ENCODE data around the gene BAIAP3.

BAIAP3 gene

GRCh38 chr16:1312903-1313302 is 20.5 kb upstream of the BAIAP3 start:
- peaks cover 19% of the 10 kb centered on the region for H3K79me1 ChIP-seq (ENCODE audit: low read length)
- H3K9ac ChIP-seq (ENCODE audit: low read length) = no peak overlapping the region
- H4K8ac ChIP-seq (ENCODE audit: low read depth, low read length) = no peak overlapping the region
- peaks cover 18% of the 10 kb centered on the region for H3K36me3 ChIP-seq (ENCODE audit: control insufficient read depth, insufficient read depth, low read length)
- no peak overlapping the region for H2BK120ac ChIP-seq (ENCODE audit: low read depth, low read length)
- H2BK15ac ChIP-seq (replicated peaks; ENCODE audit: low read depth) = no peak overlapping the region
- no peak overlapping the region for H3K18ac ChIP-seq (ENCODE audit: low read length)
- H3K27me3 ChIP-seq (ENCODE audit: insufficient read depth, low read length, poor library complexity) = no peaks in the 10 kb centered on the region
- no peak overlapping the region for H3K4me2 ChIP-seq (ENCODE audit: low read length)
- no peak overlapping the region for H3K4me3 ChIP-seq (ENCODE audit: low read length)
- H3K56ac ChIP-seq (ENCODE audit: low read length) = no peak overlapping the region
- H3K79me2 ChIP-seq (ENCODE audit: control insufficient read depth, insufficient read depth, low read length) = peaks cover 63% of the 10 kb centered on the region
- no peak overlapping the region for H3K4ac ChIP-seq (ENCODE audit: low read depth, low read length)
- peaks cover 6% of the 10 kb centered on the region for H3K4me1 ChIP-seq (ENCODE audit: control insufficient read depth, low read depth, low read length)
- H3K23ac ChIP-seq (ENCODE audit: low read length) = no peak overlapping the region
- H2BK5ac ChIP-seq (ENCODE audit: low read length) = no peak overlapping the region
- H4K5ac ChIP-seq (ENCODE audit: low read length) = no peak overlapping the region
- DNase-seq = no peak
- no CpG with 5 or more reads among the region's 15 CpGs for WGBS (ENCODE audit: extremely low coverage, insufficient coverage, low lambda C conversion rate)
- H2AK5ac ChIP-seq (ENCODE audit: low read length) = no peak overlapping the region
- no peak overlapping the region for H3K27ac ChIP-seq (ENCODE audit: low read depth, low read length)

- Histone ChIP-seq H3K4me2 (ENCODE audit: low read length) (no peak overlapping the region), H3K4me1 (ENCODE audit: control insufficient read depth, low read depth, low read length) (peaks cover 6% of the 10 kb centered on the region), H2BK15ac (replicated peaks; ENCODE audit: low read depth) (no peak overlapping the region), H3K79me2 (ENCODE audit: control insufficient read depth, insufficient read depth, low read length) (peaks cover 63% of the 10 kb centered on the region), H4K5ac (ENCODE audit: low read length) (no peak overlapping the region), H3K36me3 (ENCODE audit: control insufficient read depth, insufficient read depth, low read length) (peaks cover 23% of the 10 kb centered on the region), H3K4me3 (ENCODE audit: low read length) (no peak overlapping the region), H3K27me3 (ENCODE audit: insufficient read depth, low read length, poor library complexity) (no peaks in the 10 kb centered on the region), H3K79me1 (ENCODE audit: low read length) (peaks cover 22% of the 10 kb centered on the region), H3K56ac (ENCODE audit: low read length) (no peak overlapping the region), H2AK5ac (ENCODE audit: low read length) (no peak overlapping the region), H3K23ac (ENCODE audit: low read length) (no peak overlapping the region), H3K9ac (ENCODE audit: low read length) (no peak overlapping the region), H4K8ac (ENCODE audit: low read depth, low read length) (no peak overlapping the region), H3K27ac (ENCODE audit: low read depth, low read length) (no peak overlapping the region), H3K18ac (ENCODE audit: low read length) (no peak overlapping the region), H2BK5ac (ENCODE audit: low read length) (no peak overlapping the region), H3K4ac (ENCODE audit: low read depth, low read length) (no peak overlapping the region), H2BK120ac (ENCODE audit: low read depth, low read length) (no peak overlapping the region)
- no CpG with 5 or more reads among the region's 38 CpGs for WGBS (ENCODE audit: extremely low coverage, insufficient coverage, low lambda C conversion rate)
- DNase-seq = no peak
These were observed 19.6 kb upstream of the BAIAP3 start for GRCh38 chr16:1313721-1314369.

- Histone ChIP-seq H3K4ac (ENCODE audit: low read depth, low read length) (no peak overlapping the region), H3K4me3 (ENCODE audit: low read length) (no peak overlapping the region), H3K79me1 (ENCODE audit: low read length) (peaks cover 25% of the 10 kb centered on the region), H3K79me2 (ENCODE audit: control insufficient read depth, insufficient read depth, low read length) (peaks cover 66% of the 10 kb centered on the region), H3K27me3 (ENCODE audit: insufficient read depth, low read length, poor library complexity) (no peaks in the 10 kb centered on the region), H2BK15ac (replicated peaks; ENCODE audit: low read depth) (no peak overlapping the region), H4K8ac (ENCODE audit: low read depth, low read length) (no peak overlapping the region), H3K18ac (ENCODE audit: low read length) (no peak overlapping the region), H3K27ac (ENCODE audit: low read depth, low read length) (no peak overlapping the region), H2AK5ac (ENCODE audit: low read length) (no peak overlapping the region), H3K9ac (ENCODE audit: low read length) (no peak overlapping the region), H3K23ac (ENCODE audit: low read length) (no peak overlapping the region), H3K56ac (ENCODE audit: low read length) (no peak overlapping the region), H2BK120ac (ENCODE audit: low read depth, low read length) (no peak overlapping the region), H2BK5ac (ENCODE audit: low read length) (no peak overlapping the region), H3K4me1 (ENCODE audit: control insufficient read depth, low read depth, low read length) (peaks cover 6% of the 10 kb centered on the region), H4K5ac (ENCODE audit: low read length) (no peak overlapping the region), H3K4me2 (ENCODE audit: low read length) (no peak overlapping the region), H3K36me3 (ENCODE audit: control insufficient read depth, insufficient read depth, low read length) (peaks cover 26% of the 10 kb centered on the region)
- no peak for DNase-seq
- no CpG with 5 or more reads among the region's 28 CpGs for WGBS (ENCODE audit: extremely low coverage, insufficient coverage, low lambda C conversion rate)
These were observed 18.9 kb upstream of the BAIAP3 start for GRCh38 chr16:1314399-1315068.

GRCh38 chr16:1315081-1316032 is 18.1 kb upstream of the BAIAP3 start:
- H2AK5ac ChIP-seq (ENCODE audit: low read length) = no peak overlapping the region
- H4K5ac ChIP-seq (ENCODE audit: low read length) = no peak overlapping the region
- no peak overlapping the region for H3K9ac ChIP-seq (ENCODE audit: low read length)
- no peak overlapping the region for H2BK15ac ChIP-seq (replicated peaks; ENCODE audit: low read depth)
- no peak overlapping the region for H2BK5ac ChIP-seq (ENCODE audit: low read length)
- peaks cover 31% of the 10 kb centered on the region for H3K36me3 ChIP-seq (ENCODE audit: control insufficient read depth, insufficient read depth, low read length)
- H3K4me1 ChIP-seq (ENCODE audit: control insufficient read depth, low read depth, low read length) = peaks cover 6% of the 10 kb centered on the region
- H3K79me2 ChIP-seq (ENCODE audit: control insufficient read depth, insufficient read depth, low read length) = peaks cover 59% of the 10 kb centered on the region
- H3K18ac ChIP-seq (ENCODE audit: low read length) = no peak overlapping the region
- peaks cover 26% of the 10 kb centered on the region for H3K79me1 ChIP-seq (ENCODE audit: low read length)
- no peak overlapping the region for H3K56ac ChIP-seq (ENCODE audit: low read length)
- H3K23ac ChIP-seq (ENCODE audit: low read length) = no peak overlapping the region
- no peak overlapping the region for H2BK120ac ChIP-seq (ENCODE audit: low read depth, low read length)
- no CpG with 5 or more reads among the region's 46 CpGs for WGBS (ENCODE audit: extremely low coverage, insufficient coverage, low lambda C conversion rate)
- H3K4me2 ChIP-seq (ENCODE audit: low read length) = no peak overlapping the region
- H3K4me3 ChIP-seq (ENCODE audit: low read length) = no peak overlapping the region
- no peak overlapping the region for H3K4ac ChIP-seq (ENCODE audit: low read depth, low read length)
- H3K27me3 ChIP-seq (ENCODE audit: insufficient read depth, low read length, poor library complexity) = no peaks in the 10 kb centered on the region
- no peak overlapping the region for H4K8ac ChIP-seq (ENCODE audit: low read depth, low read length)
- no peak for DNase-seq
- H3K27ac ChIP-seq (ENCODE audit: low read depth, low read length) = no peak overlapping the region

- H2BK15ac ChIP-seq (replicated peaks; ENCODE audit: low read depth) = no peak overlapping the region
- no peak overlapping the region for H3K4me3 ChIP-seq (ENCODE audit: low read length)
- H3K79me1 ChIP-seq (ENCODE audit: low read length) = peaks cover 26% of the 10 kb centered on the region
- H3K9ac ChIP-seq (ENCODE audit: low read length) = no peak overlapping the region
- H2BK5ac ChIP-seq (ENCODE audit: low read length) = no peak overlapping the region
- no peak overlapping the region for H3K56ac ChIP-seq (ENCODE audit: low read length)
- H2BK120ac ChIP-seq (ENCODE audit: low read depth, low read length) = no peak overlapping the region
- H3K36me3 ChIP-seq (ENCODE audit: control insufficient read depth, insufficient read depth, low read length) = peaks cover 35% of the 10 kb centered on the region
- H3K27me3 ChIP-seq (ENCODE audit: insufficient read depth, low read length, poor library complexity) = no peaks in the 10 kb centered on the region
- no peak overlapping the region for H4K8ac ChIP-seq (ENCODE audit: low read depth, low read length)
- no CpG with 5 or more reads among the region's 14 CpGs for WGBS (ENCODE audit: extremely low coverage, insufficient coverage, low lambda C conversion rate)
- no peak overlapping the region for H2AK5ac ChIP-seq (ENCODE audit: low read length)
- no peak for DNase-seq
- no peak overlapping the region for H3K27ac ChIP-seq (ENCODE audit: low read depth, low read length)
- H4K5ac ChIP-seq (ENCODE audit: low read length) = no peak overlapping the region
- no peak overlapping the region for H3K23ac ChIP-seq (ENCODE audit: low read length)
- H3K79me2 ChIP-seq (ENCODE audit: control insufficient read depth, insufficient read depth, low read length) = peaks cover 53% of the 10 kb centered on the region
- no peak overlapping the region for H3K18ac ChIP-seq (ENCODE audit: low read length)
- no peak overlapping the region for H3K4ac ChIP-seq (ENCODE audit: low read depth, low read length)
- no peak overlapping the region for H3K4me2 ChIP-seq (ENCODE audit: low read length)
- peaks cover 6% of the 10 kb centered on the region for H3K4me1 ChIP-seq (ENCODE audit: control insufficient read depth, low read depth, low read length)
These were observed 17.4 kb upstream of the BAIAP3 start for GRCh38 chr16:1316033-1316405.

Data from mesendoderm (in vitro differentiated cells).